T47D (cell line): ENCODE data around the gene ATP1A3.
"Not testable (repeated sequence)": the region's sequence is repeated elsewhere in the genome, so short reads cannot be mapped to it uniquely, and the experiment has no call there.

Experiments
- DNase-seq, 2 experiments: peaks; one replicate each; pipeline versions ENCODE4 v3.0.0 to v3.0.0-alpha.2; 2011 to 2012; ENCODE audit warnings: low read depth in 1 of 2, low spot score in 1 of 2
- JUND ChIP-seq: IDR thresholded peaks from 2 replicates; pipeline ENCODE4 v1.6.1; 2012; ENCODE audit warnings: low read depth
- in situ Hi-C: cut with HindIII; loops from 2 replicates; pipeline ENCODE4 v1.10.0; 2016; ENCODE audit warnings: low sequenced_read_pairs, low pct_unique_long_range_greater_than_20kb

The ATP1A3 gene

GRCh38 chr19:41941410-41942202 lies 52.4 kb downstream of the ATP1A3 start:
- in situ Hi-C loops = no loop called here
- no peak for DNase-seq
- no peak for TF ChIP-seq JUND

GRCh38 chr19:41940731-41941409 lies 53.2 kb downstream of the ATP1A3 start:
- in situ Hi-C loops = no loop called here
- DNase-seq = no peak
- no peak for TF ChIP-seq JUND

- in situ Hi-C loops = no loop called here
- no peak for TF ChIP-seq JUND
- DNase-seq = no peak
Observed at GRCh38 chr19:41939861-41940730, 53.9 kb downstream of the ATP1A3 start.

- in situ Hi-C loops, DNase-seq: not testable (repeated sequence)
Observed at GRCh38 chr19:41939209-41939608, 54.8 kb downstream of the ATP1A3 start.

GRCh38 chr19:41937525-41938468 lies 56.2 kb downstream of the ATP1A3 start:
- TF ChIP-seq JUND = no peak
- DNase-seq = no peak
- in situ Hi-C loops = no loop called here

- DNase-seq = no peak
- no peak for TF ChIP-seq JUND
- in situ Hi-C loops = no loop called here
Observed at GRCh38 chr19:41936961-41937360, 57.1 kb downstream of the ATP1A3 start.

GRCh38 chr19:41936416-41936850 lies 57.6 kb downstream of the ATP1A3 start:
- no peak for DNase-seq
- in situ Hi-C loops = no loop called here
- no peak for TF ChIP-seq JUND

GRCh38 chr19:41935760-41936415 lies 58.1 kb downstream of the ATP1A3 start:
- DNase-seq = no peak

GRCh38 chr19:41934849-41935374 lies 59.1 kb downstream of the ATP1A3 start:
- in situ Hi-C loops = no loop called here
- DNase-seq = peak; percentile 61 to 71
- TF ChIP-seq JUND = no peak

More at GRCh38 chr19:41935760-41936415, 58.1 kb downstream of the ATP1A3 start:
- no peak for TF ChIP-seq JUND
- in situ Hi-C loops = no loop called here

GRCh38 chr19:41933693-41934426 lies 60.2 kb downstream of the ATP1A3 start:
- in situ Hi-C loops = no loop called here
- no peak for TF ChIP-seq JUND
- DNase-seq = no peak
